Fibroblast of skin of left biceps (primary cell): ENCODE data around the gene APOL1.
"Not testable (repeated sequence)": the region's sequence is repeated elsewhere in the genome, so short reads cannot be mapped to it uniquely, and the experiment has no call there.

Source experiments
- DNase-seq, 2 experiments: peaks; one replicate each; pipeline ENCODE4 v3.0.0-alpha.2; 2013; ENCODE audit warnings: low read depth in 2 of 2

Gene APOL1

DNA sequence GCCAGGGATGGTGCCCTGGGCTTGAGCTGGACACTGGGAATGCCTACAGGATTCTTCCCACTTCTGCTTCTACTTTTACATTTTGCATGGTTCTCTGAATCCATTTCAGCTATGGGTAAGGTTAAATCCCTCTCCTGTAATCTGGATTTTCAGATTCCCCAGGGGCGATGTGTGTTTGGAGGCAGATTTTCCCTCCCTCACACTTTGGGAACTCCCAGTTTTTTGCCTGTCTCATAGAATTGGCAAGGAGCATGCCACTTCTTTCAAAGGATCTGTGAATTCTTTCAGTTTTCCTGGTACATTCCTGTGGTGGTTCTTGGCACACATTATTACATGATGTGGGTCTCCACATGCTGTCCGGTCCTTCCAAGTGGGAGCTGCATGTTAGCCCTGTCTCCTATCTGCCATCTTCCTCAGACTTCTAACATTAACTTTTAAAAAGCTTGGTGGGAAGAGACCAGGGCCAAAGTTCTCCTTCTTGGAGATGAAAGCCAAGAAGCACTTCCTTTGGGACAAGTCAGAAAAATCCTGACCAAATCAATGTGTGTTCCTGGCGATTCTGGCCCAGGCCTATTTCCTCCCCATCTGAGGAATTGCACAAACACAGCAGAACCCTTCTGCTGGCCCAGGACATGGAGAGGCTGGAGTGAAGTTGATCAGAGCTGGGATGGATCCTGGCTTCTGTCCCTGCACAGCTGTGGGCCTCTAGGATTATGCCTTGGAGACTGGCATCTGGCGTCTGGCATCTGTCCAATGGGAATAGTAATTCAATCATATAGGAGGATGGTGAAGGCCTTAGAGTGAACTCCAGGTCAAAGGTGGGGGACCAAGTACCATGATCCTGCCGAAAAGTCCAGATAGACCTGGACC lies 8.2 kb upstream of the APOL1 start:
- DNase-seq: peak; percentile 29 to 47

DNA sequence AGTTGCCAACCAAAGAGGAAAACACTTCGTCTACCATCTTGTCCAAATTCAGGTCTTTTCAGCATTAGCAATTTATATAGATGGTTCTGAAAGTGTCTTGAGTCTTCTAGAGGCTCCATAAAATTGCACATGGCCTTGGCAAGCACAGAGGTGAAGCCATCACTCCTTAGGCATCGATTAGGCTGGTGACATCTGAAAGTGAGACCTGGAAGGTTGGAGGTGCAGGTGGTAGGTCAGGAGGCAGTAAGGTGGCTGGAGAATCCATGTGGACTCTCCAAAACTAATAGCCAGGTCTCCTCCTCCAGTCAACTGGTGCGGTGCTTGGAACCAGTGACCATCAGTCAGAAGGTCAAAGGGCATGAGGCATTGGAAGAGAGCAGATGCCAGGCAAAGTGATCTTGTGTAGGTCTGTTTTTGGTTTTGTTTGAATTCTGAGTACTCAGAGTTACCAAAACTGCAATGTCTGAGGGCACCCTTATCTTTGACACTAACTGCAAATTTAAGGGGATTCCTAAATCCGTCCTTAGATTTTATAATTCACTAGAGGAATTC lies 7.1 kb upstream of the APOL1 start:
- DNase-seq: no peak

DNA sequence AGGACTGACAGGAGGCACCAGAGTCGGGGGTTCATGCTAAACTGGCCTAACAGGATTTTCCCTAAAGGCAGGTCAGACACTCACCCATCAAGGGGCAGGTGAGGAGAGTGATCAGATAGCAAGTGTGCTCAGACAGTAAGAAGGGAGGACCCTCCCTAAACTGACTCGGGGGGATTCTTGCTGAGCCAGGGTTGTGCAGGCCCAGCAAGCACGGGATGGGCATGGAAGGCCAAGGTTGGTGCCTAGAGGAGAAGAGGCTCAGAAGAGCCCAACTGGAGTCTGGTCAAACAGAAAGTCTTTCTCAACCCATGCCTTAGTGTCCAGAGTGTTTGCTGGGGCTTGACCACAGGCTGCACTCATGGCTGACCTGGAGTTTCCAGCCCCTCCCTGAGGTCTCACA lies 6.2 kb upstream of the APOL1 start:
- no peak for DNase-seq

DNA sequence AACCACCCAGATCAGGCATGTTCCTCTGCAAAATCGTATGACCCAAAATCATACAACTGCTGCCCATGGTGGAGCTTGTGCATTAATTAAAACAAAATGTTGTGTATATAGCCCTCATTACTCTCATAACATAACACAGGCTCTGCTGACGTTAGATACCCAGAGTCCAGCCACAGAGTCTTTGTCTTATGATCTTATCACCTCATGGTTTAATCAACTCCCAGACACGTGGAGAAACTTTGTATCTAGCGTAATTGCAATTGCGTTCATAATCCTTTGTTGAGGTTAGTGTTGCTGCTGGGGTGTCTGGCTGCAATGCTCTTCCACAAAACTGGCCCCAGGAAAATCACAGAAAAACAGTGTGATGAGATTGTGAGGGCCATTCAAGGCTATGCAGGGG lies 5.0 kb upstream of the APOL1 start:
- DNase-seq: no peak

DNA sequence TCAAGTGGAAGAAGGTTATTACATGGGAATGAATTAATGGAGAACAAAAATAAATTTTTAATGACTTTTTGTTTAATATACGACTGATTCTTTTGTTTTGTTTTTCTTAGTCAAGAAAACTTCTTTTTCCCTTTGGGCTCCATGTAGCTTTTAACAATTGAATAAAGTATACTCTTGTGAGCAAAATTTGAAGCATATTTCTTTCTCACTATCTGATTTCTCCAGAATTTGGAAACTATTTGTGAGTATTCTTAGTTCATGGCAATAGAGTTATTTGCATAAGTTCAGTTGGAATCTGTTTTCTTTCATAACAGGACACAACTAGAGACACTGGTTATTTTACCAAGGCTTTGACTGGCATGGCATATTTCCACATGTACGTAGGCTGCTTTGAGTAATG lies 3.8 kb upstream of the APOL1 start:
- no peak for DNase-seq

DNA sequence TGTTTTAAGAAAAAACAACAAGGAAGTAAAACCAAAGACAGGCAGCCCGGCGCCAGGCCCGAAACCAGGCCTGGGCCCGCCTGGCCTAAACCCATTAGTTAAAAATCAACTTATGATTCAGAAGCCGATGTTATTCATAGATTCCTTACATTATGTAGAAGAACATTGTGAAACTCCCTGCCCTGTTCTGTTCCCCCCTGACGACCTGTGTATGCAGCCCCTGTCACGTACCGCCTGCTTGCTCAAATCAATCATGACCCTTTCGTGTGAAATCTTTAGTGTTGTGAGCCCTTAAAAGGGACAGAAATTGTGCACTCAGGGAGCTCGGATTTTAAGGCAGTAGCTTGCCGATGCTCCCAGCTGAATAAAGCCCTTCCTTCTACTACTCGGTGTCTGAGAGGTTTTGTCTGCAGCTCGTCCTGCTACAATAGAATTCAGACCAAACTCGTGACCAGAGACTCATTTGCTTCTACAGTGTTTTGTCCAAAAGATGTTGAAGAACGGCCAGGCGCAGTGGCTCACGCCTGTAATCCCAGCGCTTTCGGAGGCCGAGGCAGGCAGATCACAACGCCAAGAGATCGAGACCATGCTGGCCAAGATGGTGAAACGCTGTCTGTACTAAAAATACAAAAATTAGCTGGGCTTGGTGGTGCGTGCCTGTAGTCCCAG lies 2.5 kb upstream of the APOL1 start:
- DNase-seq: not testable (repeated sequence)

DNA sequence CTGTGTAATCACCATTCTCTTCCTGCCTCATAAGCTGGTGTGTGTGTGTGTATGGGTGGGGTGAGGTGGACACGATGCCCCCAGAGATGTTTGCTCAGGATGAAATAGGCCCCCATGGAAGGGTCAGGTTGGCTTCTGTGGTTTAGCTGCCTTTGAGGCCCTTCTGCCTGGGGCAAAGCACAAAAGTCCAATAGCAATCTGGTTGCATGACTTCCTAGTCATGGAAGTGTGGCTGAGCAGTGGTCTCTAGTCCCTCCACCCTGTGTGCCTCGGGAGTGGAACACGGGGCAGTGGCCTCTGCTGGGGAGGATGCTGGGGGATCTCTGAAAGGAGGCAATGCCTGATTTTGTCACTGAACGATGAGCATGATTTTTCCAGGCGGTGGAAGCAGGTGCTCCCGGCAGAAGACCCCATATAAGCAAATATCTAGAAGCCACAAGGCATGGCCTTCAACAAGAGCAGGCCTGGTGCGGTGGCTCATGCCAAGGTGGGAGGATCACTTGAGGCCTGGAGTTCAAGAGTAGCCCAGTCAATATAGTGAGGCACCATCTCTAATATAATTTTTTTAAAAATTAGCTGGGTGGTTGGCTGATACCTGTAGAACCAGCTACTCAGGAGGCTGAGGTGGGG lies 839 bp upstream of the APOL1 start:
- DNase-seq: not testable (repeated sequence)

DNA sequence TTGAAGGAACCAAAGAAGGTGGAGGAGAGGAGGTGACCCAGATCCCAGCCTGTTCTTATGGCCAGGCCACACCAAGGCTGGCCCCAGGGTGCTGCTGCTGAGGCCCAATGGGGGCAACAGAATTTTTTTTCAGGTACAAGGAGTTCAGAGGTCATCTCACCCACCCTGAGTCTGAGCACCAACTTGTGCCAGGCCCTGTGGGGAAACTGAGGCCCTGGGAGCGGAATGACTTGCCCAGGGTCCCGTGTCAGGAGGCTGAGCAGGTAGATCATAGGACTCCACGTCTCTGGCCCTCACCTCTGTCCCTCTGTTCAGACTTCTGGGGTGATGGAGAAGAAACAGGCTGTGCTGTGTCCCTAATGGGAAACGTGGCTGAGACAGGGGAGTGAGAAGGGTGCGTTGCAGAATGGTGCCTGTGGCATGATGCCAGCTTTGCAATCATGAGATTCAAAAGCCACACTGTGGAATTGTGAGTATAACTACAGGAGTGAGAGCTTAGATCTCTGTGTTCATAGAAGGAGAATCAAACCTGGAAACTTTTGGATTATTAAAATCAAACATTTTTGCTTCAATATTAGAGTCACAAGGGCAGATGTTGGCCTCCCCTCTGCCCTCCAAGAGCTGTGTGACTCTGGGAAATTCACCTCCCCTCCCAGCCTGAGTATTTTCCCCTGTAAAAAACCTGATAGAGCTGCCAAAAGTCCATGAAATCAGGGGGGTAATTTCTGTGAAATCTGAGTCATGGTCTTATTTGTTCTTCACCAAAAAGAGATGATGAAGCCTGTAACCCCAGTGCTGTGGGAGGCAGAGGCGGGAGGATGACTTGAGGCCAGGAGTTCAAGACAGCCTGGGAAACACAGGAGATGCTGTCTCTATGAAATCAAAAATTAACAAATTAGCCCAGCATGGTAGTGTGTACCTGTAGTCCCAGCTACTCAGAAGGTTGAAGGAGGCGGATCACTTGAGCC lies 874 bp downstream of the APOL1 start:
- no peak for DNase-seq

DNA sequence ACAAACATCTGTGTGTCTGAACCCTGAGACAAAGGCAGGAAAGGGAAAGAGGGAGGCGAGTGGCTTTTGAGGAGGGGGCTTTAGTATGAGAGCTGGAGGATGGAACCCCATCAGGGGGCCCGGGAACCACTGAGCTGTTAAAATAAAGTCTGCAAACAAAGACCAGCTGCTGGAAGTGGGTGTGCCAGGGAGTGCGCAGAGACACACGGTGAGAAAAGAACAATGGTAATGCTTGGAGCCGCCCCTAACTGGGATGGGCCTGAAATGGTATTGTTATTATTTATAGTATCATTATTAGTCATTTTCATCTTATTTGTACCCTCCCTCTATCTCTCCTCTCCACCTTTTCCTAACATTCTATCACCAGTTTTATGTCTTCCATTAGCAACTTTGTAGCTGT lies 2.6 kb downstream of the APOL1 start:
- DNase-seq: not testable (repeated sequence)

DNA sequence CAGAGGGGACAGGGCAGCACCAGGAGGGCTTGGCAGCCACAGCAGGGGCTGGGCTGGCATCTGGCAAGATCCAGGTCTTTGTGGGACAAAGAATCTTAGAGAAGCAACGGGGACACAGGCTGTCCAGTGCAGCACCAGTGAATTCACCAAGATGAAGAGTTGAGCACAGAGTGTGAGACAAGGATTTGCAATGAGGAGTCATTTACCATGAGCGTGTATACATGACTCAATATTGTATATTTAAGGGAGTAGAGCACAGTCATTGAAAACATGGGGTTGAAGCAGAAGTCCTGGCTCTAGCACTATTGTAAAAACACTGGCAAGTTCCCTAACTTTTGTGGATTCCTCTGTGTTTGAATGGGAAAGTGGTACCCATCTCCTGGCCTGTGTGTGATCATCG lies 3.5 kb downstream of the APOL1 start:
- no peak for DNase-seq

DNA sequence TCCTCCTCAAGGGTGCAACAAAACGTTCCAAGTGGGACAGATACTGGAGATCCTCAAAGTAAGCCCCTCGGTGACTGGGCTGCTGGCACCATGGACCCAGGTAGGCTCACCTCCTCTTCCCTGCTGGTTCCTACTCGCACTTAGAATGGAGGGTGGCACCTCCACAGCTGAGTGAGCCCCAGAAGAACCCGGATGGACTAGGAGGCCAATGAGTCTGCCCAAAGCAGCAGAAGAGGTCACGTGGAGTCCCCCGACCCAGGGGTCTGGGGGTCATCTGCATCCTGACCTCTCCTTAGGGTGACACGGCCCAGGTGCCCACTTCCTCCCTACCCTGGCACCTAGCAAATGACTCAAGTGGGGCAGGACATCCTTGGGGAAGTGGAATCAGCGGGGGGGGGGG lies 4.4 kb downstream of the APOL1 start:
- no peak for DNase-seq

DNA sequence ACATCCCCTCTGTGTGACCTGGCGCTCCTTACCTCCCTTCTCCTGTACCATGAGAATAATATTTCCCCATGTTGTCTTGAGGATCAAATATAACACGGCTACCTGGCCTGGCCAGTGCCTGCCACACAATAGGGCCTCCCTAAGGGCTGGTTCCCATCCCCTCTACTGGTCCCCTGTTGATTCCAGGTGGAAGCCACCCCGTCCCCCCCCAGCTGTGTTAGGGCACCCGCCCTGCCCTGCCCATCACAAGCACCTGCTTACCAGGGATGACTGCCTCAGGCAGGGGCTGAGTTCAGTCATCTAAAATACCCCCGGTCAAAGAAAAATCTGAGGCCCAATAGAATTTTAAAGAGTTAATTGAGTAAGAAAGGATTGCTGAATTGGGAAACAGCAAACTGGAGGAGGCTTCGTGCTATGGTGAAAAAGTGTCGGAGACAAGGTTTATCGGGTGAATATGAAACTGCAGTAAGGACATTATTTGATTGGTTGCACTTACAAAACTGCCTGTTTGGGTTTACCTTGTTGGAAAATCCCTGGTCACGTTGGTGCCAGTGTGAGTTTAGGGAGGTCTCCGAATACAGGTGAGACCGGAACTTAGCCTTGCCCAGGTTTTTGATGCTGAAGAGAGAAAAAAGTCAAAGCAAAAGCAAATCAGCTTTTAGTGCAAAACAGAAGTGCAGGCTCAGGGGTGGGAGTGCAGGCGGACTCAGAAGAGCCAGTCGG lies 5.2 kb downstream of the APOL1 start:
- no peak for DNase-seq

DNA sequence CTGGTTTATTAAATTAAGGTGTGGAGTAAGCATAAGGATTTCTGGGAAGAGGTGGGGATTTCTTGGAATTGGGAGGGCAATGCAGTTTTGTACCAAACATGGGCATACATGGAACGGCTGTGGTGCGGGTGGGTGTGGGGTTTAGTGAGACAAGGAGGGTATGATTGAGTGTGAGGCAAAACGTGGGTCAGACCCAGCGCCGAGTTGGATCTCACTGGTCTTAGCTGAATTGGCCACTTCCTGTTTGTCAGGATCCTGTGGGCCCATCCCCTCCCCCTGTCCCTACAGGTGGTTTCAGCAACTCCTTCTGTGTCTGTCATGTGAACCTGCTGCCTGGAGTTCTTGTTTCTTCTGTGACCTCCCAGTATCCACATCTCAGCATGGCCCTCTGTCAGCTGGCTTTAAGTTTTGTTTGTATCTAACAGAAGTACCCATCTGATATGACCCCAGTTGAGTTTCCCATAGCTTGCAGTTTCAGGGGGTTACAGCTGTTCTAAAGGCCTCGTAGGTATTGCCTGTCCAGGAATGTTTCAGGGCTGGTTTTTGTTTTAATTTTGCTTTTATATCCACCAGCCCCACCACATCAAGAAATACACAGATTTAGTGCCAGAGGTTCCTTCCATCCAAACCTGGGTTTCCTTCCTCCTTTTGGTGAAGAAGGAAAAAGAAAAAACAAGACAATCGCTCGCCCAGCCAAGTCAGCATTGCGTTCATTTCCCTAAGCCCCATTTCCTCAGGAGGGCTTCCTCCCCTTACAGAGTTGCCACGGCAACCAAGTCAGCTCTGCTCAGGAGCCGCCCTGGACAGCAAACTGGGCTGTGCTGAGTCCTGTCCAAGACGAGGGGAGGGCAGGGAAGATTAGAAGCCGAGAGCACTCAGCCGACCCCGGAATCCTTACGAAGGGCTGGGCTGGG lies 6.0 kb downstream of the APOL1 start:
- no peak for DNase-seq

DNA sequence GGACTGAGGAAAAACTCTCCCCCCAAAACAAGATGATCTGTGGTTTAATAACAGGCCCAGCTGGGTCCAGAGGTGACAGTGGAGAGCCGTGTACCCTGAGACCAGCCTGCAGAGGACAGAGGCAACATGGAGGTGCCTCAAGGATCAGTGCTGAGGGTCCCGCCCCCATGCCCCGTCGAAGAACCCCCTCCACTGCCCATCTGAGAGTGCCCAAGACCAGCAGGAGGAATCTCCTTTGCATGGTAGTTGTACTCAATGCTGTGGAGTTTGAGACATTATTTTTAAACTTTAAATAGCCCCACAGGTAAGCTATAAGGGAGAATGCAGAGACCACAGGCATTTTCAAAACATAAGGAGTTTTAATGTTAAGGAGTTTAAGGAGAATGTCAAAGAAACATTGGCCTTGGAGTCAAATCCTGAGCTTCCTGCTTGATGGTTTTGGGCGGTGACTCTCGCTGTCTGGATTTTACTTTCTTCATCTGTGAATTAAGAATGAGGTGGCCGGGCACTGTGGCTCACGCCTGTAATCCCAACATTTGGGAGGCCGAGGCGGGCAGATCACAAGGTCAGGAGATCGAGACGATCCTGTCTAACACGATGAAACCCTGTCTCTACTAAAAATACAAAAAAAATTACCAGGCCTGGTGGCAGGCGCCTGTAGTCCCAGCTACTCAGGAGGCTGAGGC lies 6.8 kb downstream of the APOL1 start:
- DNase-seq: no peak

DNA sequence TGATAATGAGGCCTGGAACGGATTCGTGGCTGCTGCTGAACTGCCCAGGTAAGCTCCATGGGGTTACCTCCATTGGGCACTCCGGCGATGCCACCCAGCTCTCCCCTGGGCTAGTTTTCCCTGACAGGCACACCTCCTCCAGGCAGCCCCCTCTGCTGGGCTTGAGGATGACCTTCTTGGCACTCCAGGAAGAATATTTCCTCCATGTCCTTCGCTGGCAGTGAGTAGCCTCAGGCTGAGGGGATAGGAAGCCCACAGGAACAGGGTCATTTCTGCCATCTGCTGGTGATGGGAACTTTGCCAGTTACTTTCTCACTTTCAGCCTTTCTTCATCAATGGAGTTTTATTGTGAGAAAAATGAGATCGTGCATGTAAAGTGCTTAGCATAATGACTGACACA lies 8.7 kb downstream of the APOL1 start:
- DNase-seq: not testable (repeated sequence)

DNA sequence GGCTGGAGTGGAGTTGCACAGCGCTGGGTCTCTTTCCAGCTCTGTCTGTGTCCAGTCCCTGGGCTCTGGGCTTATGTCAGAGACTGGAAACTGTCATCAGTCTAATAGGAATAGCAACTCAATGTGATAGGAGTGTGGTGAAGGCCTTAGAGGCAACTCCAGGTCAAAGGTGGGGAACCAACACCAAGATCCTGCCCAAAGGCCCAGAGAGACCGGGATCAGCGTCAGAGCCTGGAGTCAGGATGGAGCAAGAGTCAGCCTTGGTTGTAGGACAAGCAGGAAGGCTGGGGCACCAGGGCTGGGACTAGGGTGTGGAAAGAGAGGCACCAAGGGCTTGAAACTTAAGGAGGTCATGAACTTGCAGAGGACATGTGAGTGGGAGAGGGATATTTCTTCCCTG lies 9.4 kb downstream of the APOL1 start:
- DNase-seq: not testable (repeated sequence)

DNA sequence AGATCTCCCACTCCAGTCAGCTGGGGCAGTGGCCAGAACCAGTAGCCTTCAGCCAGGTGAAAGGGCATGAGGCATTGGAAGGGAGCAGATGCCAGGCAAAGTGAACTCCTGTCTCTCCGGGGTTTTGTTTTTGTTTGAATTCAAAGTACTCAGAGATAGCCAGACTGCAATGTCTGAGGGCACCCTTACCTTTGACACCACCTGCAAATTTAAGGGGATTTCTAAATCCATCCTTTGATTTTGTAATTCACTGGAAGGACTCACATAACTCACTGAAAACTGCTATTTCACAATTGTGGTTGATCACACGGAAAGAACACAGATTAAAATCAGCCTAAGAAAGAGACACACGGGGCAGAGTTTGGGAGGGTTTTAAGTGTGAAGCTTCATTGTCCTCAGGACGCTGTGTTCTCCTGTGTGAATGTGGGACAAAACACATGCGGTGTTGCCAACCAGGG lies 10.3 kb downstream of the APOL1 start:
- not testable (repeated sequence) for DNase-seq

DNA sequence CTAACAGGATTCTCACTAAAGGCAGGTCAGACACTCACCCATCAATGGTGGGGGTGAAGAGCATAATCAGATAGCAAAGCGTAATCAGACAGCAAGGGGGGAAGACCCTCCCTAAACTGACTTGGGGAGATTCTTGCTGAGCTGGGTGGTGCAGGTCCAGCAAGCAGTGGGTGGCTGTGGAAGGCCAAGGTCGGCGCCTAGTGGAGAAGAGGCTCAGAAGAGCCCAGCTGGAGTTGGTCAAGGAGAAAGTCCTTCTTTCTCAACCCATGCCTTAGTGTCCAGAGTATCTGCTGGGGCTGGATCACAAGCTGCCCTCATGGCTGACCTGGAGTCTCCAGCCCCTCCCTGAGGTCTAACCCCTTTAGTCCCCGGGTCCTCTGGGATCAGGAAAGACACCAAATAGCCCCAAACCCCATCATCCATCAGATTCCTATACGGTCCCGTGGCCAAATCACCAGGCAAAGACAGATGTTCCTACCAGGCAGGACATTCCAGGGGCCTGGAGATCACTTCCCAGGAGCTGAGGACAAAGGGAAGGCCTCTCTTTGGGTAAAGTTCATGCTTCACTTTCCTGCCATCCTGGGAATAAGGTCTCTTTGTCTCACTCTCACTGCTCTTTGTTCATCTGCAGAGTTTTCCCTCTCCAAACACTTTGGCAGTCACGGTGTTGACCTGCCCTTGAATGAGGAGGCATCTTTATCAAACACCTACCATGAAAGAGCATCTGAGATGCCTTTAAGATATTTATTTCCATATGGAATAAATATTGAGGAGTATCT lies 11.1 kb downstream of the APOL1 start:
- DNase-seq: not testable (repeated sequence)
